HEK293 (cell line): Measurements from ENCODE around the gene IREB2.

Experiments
- GFI1B ChIP-seq: fragments of 450-650 bp; formaldehyde crosslinking; IDR thresholded peaks from 2 replicates; pipeline ENCODE4 v1.5.1; 2016; ENCODE audit warnings: missing biosample characterization, missing genetic modification characterization
- GLI4 ChIP-seq: fragments of 450-650 bp; formaldehyde crosslinking; IDR thresholded peaks from 2 replicates; pipeline ENCODE4 v1.5.1; 2016; ENCODE audit warnings: missing biosample characterization, missing genetic modification characterization
- RBAK ChIP-seq: fragments of 450-650 bp; formaldehyde crosslinking; IDR thresholded peaks from 2 replicates; pipeline ENCODE4 v1.5.1; 2016; ENCODE audit warnings: missing biosample characterization, missing genetic modification characterization
- REPIN1 ChIP-seq: fragments of 450-650 bp; formaldehyde crosslinking; IDR thresholded peaks from 2 replicates; pipeline ENCODE4 v1.5.1; 2017; ENCODE audit warnings: missing biosample characterization, missing genetic modification characterization, low read depth
- SCRT2 ChIP-seq: fragments of 450-650 bp; formaldehyde crosslinking; IDR thresholded peaks from 2 replicates; pipeline ENCODE4 v1.5.1; 2016; ENCODE audit warnings: missing biosample characterization, missing genetic modification characterization
- SETDB1 ChIP-seq: IDR thresholded peaks from one replicate; pipeline ENCODE4 v1.6.1; 2017; ENCODE audit warnings: mild to moderate bottlenecking, low read length, moderate library complexity, mixed read lengths; ENCODE audit not compliant: insufficient read length
- SP3 ChIP-seq: fragments of 450-650 bp; formaldehyde crosslinking; IDR thresholded peaks from 2 replicates; pipeline ENCODE4 v1.5.1; 2016; ENCODE audit warnings: missing biosample characterization, missing genetic modification characterization
- TCF7L2 ChIP-seq: IDR thresholded peaks from 2 replicates; pipeline ENCODE4 v1.6.1; 2011; ENCODE audit warnings: low read depth, mild to moderate bottlenecking, inconsistent platforms, low read length, moderate library complexity, borderline replicate concordance
- YY2 ChIP-seq: fragments of 450-650 bp; formaldehyde crosslinking; IDR thresholded peaks from 2 replicates; pipeline ENCODE4 v1.5.1; 2016; ENCODE audit warnings: missing biosample characterization, missing genetic modification characterization
- ZFHX2 ChIP-seq: fragments of 450-650 bp; formaldehyde crosslinking; conservative IDR thresholded peaks from 2 replicates; pipeline ENCODE4 v1.5.1; 2016; ENCODE audit warnings: missing biosample characterization, missing genetic modification characterization
- ZFP41 ChIP-seq: fragments of 450-650 bp; formaldehyde crosslinking; IDR thresholded peaks from 2 replicates; pipeline ENCODE4 v1.5.1; 2016; ENCODE audit warnings: missing biosample characterization, missing genetic modification characterization, borderline replicate concordance
- ZIC2 ChIP-seq: fragments of 450-650 bp; formaldehyde crosslinking; IDR thresholded peaks from 2 replicates; pipeline ENCODE4 v1.5.1; 2016; ENCODE audit warnings: missing biosample characterization, missing genetic modification characterization
- ZNF10 ChIP-seq: fragments of 450-650 bp; formaldehyde crosslinking; IDR thresholded peaks from 2 replicates; pipeline ENCODE4 v1.5.1; 2017; ENCODE audit warnings: missing biosample characterization, missing genetic modification characterization
- ZNF112 ChIP-seq: fragments of 450-650 bp; formaldehyde crosslinking; IDR thresholded peaks from 2 replicates; pipeline ENCODE4 v1.5.0; 2017; ENCODE audit warnings: missing biosample characterization, missing genetic modification characterization
- ZNF169 ChIP-seq: fragments of 450-650 bp; formaldehyde crosslinking; IDR thresholded peaks from 2 replicates; pipeline ENCODE4 v1.5.1; 2016; ENCODE audit warnings: missing biosample characterization, missing genetic modification characterization
- ZNF184 ChIP-seq: fragments of 450-650 bp; IDR thresholded peaks from 2 replicates; pipeline ENCODE4 v1.5.1; 2018; ENCODE audit warnings: missing biosample characterization, mild to moderate bottlenecking, missing genetic modification characterization
- ZNF19 ChIP-seq: fragments of 450-650 bp; formaldehyde crosslinking; IDR thresholded peaks from 2 replicates; pipeline ENCODE4; 2016; ENCODE audit warnings: missing biosample characterization, missing genetic modification characterization, low read depth
- ZNF202 ChIP-seq: fragments of 450-650 bp; formaldehyde crosslinking; IDR thresholded peaks from 2 replicates; pipeline ENCODE4 v1.5.1; 2016; ENCODE audit warnings: missing biosample characterization, missing genetic modification characterization, borderline replicate concordance
- ZNF404 ChIP-seq: fragments of 450-650 bp; formaldehyde crosslinking; IDR thresholded peaks from 2 replicates; pipeline ENCODE4 v1.5.1; 2017; ENCODE audit warnings: missing biosample characterization, missing genetic modification characterization
- ZNF530 ChIP-seq: fragments of 450-650 bp; formaldehyde crosslinking; IDR thresholded peaks from 2 replicates; pipeline ENCODE4 v1.5.1; 2016; ENCODE audit warnings: low read depth, missing biosample characterization, missing genetic modification characterization
- ZSCAN16 ChIP-seq: fragments of 450-650 bp; formaldehyde crosslinking; IDR thresholded peaks from 2 replicates; pipeline ENCODE4 v1.5.1; 2016; ENCODE audit warnings: missing biosample characterization, missing genetic modification characterization
- TF ChIP-seq, protein P1 (sequence below): fragments of 450-650 bp; formaldehyde crosslinking; IDR thresholded peaks from 2 replicates; pipeline ENCODE4 v1.5.1; 2016; ENCODE audit warnings: missing biosample characterization, missing genetic modification characterization
- TF ChIP-seq, protein P2 (sequence below): fragments of 450-650 bp; formaldehyde crosslinking; IDR thresholded peaks from 2 replicates; pipeline ENCODE4 v1.5.1; 2016; ENCODE audit warnings: missing biosample characterization, missing genetic modification characterization
- TF ChIP-seq, protein P3 (sequence below): fragments of 450-650 bp; formaldehyde crosslinking; IDR thresholded peaks from 2 replicates; pipeline ENCODE4 v1.5.1; 2016; ENCODE audit warnings: missing biosample characterization, missing genetic modification characterization, borderline replicate concordance
- TF ChIP-seq, protein P4 (sequence below): fragments of 450-650 bp; formaldehyde crosslinking; conservative IDR thresholded peaks from 2 replicates; pipeline ENCODE4 v1.5.1; 2016; ENCODE audit warnings: low read depth, missing biosample characterization, missing genetic modification characterization

Gene IREB2

DNA sequence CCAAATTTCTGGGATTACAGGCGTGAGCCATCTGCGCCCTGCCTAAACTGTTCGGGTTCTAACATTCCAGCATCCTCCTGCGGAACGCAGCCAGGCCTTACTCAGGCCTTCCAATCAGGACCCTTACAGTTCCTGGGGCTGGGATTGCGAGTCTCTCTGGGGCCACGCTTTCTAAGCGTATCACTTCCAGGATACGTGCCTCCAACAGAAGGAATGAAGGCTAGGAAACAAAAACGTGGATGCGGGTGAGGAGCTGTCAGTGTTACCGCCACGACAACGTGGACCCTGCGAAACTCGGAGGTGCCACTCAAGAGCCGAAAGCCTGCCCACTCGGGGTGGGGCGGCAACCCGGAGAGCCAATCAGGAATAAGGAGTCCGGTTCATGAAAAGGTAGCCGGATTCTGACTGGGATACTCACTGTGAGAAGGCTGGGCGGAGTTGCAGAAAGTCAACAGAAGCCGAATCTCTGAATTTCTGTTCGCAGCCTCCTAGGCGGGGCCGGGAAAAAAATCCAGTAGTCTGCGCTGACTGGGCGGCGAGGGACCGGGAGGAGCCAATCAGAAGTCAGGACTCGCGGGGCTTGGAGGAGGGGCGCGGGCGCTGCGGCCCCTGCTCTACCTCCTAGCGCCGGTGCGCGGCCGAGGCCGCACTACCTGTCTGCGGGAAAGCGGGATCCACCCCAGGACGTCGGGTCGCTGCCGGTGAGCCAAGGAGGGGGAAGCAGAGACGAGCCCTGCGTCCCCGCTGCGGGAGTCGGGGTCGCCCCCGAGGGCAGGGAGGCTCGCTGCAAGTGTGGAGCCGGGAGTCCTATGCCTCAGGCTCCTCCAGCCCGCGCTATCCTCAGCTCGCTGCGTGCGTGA, 69.2 kb downstream of the IREB2 start, which contains the start of gene HYKK (continued):
- TF ChIP-seq, protein P1, sequence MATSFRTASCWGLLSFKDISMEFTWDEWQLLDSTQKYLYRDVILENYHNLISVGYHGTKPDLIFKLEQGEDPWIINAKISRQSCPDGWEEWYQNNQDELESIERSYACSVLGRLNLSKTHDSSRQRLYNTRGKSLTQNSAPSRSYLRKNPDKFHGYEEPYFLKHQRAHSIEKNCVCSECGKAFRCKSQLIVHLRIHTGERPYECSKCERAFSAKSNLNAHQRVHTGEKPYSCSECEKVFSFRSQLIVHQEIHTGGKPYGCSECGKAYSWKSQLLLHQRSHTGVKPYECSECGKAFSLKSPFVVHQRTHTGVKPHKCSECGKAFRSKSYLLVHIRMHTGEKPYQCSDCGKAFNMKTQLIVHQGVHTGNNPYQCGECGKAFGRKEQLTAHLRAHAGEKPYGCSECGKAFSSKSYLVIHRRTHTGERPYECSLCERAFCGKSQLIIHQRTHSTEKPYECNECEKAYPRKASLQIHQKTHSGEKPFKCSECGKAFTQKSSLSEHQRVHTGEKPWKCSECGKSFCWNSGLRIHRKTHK (tag by site-specific recombination): no peak
- TF ChIP-seq ZNF184: no peak
- TF ChIP-seq, protein P2, sequence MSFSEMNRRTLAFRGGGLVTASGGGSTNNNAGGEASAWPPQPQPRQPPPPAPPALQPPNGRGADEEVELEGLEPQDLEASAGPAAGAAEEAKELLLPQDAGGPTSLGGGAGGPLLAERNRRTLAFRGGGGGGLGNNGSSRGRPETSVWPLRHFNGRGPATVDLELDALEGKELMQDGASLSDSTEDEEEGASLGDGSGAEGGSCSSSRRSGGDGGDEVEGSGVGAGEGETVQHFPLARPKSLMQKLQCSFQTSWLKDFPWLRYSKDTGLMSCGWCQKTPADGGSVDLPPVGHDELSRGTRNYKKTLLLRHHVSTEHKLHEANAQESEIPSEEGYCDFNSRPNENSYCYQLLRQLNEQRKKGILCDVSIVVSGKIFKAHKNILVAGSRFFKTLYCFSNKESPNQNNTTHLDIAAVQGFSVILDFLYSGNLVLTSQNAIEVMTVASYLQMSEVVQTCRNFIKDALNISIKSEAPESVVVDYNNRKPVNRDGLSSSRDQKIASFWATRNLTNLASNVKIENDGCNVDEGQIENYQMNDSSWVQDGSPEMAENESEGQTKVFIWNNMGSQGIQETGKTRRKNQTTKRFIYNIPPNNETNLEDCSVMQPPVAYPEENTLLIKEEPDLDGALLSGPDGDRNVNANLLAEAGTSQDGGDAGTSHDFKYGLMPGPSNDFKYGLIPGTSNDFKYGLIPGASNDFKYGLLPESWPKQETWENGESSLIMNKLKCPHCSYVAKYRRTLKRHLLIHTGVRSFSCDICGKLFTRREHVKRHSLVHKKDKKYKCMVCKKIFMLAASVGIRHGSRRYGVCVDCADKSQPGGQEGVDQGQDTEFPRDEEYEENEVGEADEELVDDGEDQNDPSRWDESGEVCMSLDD (tag by site-specific recombination): no peak; the same call in 1 of the 2 replicates
- TF ChIP-seq ZFHX2 (tag by site-specific recombination): no peak
- TF ChIP-seq GFI1B: no peak
- TF ChIP-seq SCRT2 (tag by site-specific recombination): peak; percentile 68
- TF ChIP-seq, protein P3, sequence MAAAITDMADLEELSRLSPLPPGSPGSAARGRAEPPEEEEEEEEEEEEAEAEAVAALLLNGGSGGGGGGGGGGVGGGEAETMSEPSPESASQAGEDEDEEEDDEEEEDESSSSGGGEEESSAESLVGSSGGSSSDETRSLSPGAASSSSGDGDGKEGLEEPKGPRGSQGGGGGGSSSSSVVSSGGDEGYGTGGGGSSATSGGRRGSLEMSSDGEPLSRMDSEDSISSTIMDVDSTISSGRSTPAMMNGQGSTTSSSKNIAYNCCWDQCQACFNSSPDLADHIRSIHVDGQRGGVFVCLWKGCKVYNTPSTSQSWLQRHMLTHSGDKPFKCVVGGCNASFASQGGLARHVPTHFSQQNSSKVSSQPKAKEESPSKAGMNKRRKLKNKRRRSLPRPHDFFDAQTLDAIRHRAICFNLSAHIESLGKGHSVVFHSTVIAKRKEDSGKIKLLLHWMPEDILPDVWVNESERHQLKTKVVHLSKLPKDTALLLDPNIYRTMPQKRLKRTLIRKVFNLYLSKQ (tag by site-specific recombination): no peak
- TF ChIP-seq REPIN1: no peak
- peak; percentile 81 for TF ChIP-seq ZIC2 (tag by site-specific recombination)
- TF ChIP-seq ZNF202 (tag by site-specific recombination): no peak
- TF ChIP-seq, protein P4, sequence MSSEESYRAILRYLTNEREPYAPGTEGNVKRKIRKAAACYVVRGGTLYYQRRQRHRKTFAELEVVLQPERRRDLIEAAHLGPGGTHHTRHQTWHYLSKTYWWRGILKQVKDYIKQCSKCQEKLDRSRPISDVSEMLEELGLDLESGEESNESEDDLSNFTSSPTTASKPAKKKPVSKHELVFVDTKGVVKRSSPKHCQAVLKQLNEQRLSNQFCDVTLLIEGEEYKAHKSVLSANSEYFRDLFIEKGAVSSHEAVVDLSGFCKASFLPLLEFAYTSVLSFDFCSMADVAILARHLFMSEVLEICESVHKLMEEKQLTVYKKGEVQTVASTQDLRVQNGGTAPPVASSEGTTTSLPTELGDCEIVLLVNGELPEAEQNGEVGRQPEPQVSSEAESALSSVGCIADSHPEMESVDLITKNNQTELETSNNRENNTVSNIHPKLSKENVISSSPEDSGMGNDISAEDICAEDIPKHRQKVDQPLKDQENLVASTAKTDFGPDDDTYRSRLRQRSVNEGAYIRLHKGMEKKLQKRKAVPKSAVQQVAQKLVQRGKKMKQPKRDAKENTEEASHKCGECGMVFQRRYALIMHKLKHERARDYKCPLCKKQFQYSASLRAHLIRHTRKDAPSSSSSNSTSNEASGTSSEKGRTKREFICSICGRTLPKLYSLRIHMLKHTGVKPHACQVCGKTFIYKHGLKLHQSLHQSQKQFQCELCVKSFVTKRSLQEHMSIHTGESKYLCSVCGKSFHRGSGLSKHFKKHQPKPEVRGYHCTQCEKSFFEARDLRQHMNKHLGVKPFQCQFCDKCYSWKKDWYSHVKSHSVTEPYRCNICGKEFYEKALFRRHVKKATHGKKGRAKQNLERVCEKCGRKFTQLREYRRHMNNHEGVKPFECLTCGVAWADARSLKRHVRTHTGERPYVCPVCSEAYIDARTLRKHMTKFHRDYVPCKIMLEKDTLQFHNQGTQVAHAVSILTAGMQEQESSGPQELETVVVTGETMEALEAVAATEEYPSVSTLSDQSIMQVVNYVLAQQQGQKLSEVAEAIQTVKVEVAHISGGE: peak; percentile 71
- TF ChIP-seq SETDB1: no peak
- TF ChIP-seq ZNF10 (tag by site-specific recombination): no peak
- no peak for TF ChIP-seq ZNF169
- no peak for TF ChIP-seq GLI4 (tag by site-specific recombination)
- peak; percentile 87 for TF ChIP-seq SP3
- TF ChIP-seq ZNF19: no peak
- TF ChIP-seq TCF7L2: no peak
- TF ChIP-seq ZSCAN16 (tag by site-specific recombination): no peak
- no peak for TF ChIP-seq ZNF112 (tag by site-specific recombination)
- no peak for TF ChIP-seq ZFP41
- no peak for TF ChIP-seq ZNF404 (tag by site-specific recombination)
- TF ChIP-seq ZNF530 (tag by site-specific recombination): no peak
- TF ChIP-seq RBAK (tag by site-specific recombination): no peak
- no peak for TF ChIP-seq YY2 (tag by site-specific recombination)
